ENCODE data around the gene TRA2A. TPM values are rescaled to one million over a fixed set of nuclear protein-coding genes. Genes with fewer than 3 reads are reported as not detected.
A peak's percentile ranks its signal among the peaks of the same experiment; 100 is the strongest.
"Not testable (repeated sequence)": the region's sequence is repeated elsewhere in the genome, so short reads cannot be mapped to it uniquely, and the experiment has no call there.

The TRA2A gene
- total RNA-seq, 2 experiments from 2014 or later: 109 to 143 TPM

GRCh38 chr7:23531050-23531793 lies 559 bp downstream of the TRA2A start:
- H3K36me3 Mint-ChIP-seq (ENCODE audit: low read depth): peaks cover 23% of the 10 kb centered on the region
- peak overlapping the region; percentile 100 for H3K27ac Mint-ChIP-seq
- H3K4me1 Mint-ChIP-seq: peaks cover 47% of the 10 kb centered on the region
- H3K4me3 Mint-ChIP-seq: peak overlapping the region; percentile 99
- ChIA-PET CTCF (interaction anchor here (1.2 to 1.9 kb wide), 4 partner anchors 9 to 41 kb away, joined by 3 to 6 read pairs (median 4); no protein-coding TSS in a partner anchor), POLR2A (interaction anchor here (1.0 kb wide), 1 partner anchor 8 kb away, joined by 6 read pairs; no protein-coding TSS in a partner anchor)
- DNase-seq: peak; percentile 55
- no peaks in the 10 kb centered on the region for H3K9me3 Mint-ChIP-seq
- H3K27me3 Mint-ChIP-seq: no peaks in the 10 kb centered on the region

DNA sequence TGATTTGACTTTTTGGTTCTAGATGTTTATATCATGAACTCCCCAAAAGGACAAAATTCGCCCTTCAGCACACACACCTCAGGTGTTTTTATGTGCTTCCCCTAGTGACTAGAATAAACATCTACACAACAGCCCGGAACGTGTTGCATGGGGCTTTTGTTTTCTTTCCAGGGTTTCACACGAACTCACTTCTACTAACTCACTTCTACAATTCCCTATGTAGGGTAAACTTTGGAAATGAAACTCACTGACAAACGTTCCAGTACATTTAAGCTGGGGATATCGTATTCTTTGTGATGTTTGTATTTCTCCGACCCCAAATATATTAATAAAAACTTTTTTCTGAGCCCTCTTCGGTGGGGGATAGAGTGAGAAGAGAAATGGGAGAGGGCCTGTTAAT lies 1.4 kb downstream of the TRA2A start:
- peak; percentile 63 for DNase-seq
- CTCF ChIA-PET: interaction anchor here (1.2 to 1.9 kb wide), 4 partner anchors 9 to 40 kb away, joined by 3 to 6 read pairs (median 4); no protein-coding TSS in a partner anchor
- H3K27ac Mint-ChIP-seq: peak overlapping the region; percentile 100
- peak overlapping the region; percentile 99 for H3K4me3 Mint-ChIP-seq
- no peaks in the 10 kb centered on the region for H3K27me3 Mint-ChIP-seq
- POLR2A ChIA-PET: no interaction called here
- no peaks in the 10 kb centered on the region for H3K9me3 Mint-ChIP-seq
- peaks cover 52% of the 10 kb centered on the region for H3K4me1 Mint-ChIP-seq
- peaks cover 23% of the 10 kb centered on the region for H3K36me3 Mint-ChIP-seq (ENCODE audit: low read depth)

DNA sequence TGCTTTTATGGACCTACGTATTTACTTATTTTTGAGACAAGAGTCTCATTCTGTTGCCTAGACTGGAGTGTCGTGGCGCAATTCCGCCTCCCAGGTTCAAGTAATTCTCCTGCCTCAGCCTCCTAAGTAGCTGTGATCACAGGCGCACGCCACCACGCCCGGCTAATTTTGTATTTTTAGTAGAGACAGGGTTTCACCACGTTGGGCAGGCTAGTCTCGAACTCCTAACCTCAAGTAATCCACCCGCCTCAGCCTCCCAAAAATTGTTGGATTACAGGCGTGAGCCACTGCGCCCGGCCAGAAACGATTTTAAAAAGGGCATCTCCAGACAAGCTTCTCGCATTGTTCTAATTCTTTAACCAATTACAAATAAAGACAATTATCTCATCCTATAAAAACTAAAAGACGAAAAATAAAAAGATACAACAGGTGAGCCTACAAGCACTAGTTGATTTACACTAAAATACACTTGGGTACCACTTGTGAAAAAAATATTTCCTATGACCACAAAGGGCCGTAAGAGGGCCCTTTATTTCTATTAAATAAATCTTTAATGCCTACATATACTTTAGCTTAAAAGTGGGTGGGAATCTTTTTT lies 2.4 kb downstream of the TRA2A start:
- POLR2A ChIA-PET: no interaction called here

DNA sequence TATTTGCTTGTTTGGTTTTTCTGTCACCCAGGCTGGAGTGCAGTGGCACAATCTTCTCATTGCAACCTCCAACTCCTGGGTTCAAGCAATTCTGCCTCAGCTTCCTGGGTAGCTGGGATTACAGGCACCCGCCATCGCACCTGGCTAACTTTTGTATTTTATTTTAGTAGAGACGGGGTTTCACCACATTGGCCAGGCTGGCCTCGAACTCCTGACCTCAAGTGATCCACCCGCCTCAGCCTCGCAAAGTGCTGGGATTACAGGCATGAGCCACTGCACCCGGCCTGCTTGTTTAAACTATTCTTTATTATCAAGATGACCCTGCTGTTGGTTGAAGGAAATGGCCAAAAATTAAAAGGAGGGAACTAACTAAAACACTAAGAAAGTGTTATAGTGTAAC lies 6.2 kb downstream of the TRA2A start:
- H3K27me3 Mint-ChIP-seq, POLR2A ChIA-PET, H3K4me3 Mint-ChIP-seq, DNase-seq, CTCF ChIA-PET, H3K9me3 Mint-ChIP-seq: not testable (repeated sequence)
- Mint-ChIP-seq H3K4me1 (peaks cover 71% of the 10 kb centered on the region), H3K36me3 (ENCODE audit: low read depth) (peaks cover 34% of the 10 kb centered on the region), H3K27ac (peak overlapping the region; percentile 34)

More for the DNA sequence above, 2.4 kb downstream of the TRA2A start:
- DNase-seq: no peak
- Mint-ChIP-seq H3K9me3 (no peaks in the 10 kb centered on the region), H3K4me1 (peaks cover 61% of the 10 kb centered on the region), H3K36me3 (ENCODE audit: low read depth) (peaks cover 23% of the 10 kb centered on the region), H3K27me3 (no peaks in the 10 kb centered on the region), H3K27ac (peak overlapping the region; percentile 36), H3K4me3 (peak overlapping the region; percentile 99)
- CTCF ChIA-PET: no interaction called here

DNA sequence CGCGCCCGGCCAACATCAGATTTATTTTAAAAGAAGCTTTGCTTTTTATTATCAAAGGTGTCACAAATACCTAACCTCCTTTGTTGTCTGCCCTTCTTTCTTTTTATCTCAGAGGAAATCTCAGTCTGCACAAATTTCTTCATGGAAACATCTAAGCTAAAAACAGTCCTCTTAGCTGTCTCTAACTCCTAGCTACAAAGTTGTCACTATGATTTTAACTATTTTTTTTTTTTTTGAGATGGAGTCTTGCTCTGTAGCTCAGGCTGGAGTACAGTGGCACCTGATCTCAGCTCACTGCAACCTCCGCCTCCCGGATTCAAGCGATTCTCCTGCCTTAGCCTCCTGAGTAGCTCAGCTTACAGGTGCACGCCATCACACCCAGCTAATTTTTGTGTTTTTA lies 7.3 kb downstream of the TRA2A start:
- Mint-ChIP-seq H3K36me3 (ENCODE audit: low read depth) (peaks cover 30% of the 10 kb centered on the region), H3K9me3 (no peaks in the 10 kb centered on the region), H3K27ac (peak overlapping the region; percentile 46), H3K4me3 (no peak overlapping the region), H3K27me3 (no peaks in the 10 kb centered on the region), H3K4me1 (peaks cover 63% of the 10 kb centered on the region)
- ChIA-PET POLR2A (no interaction called here), CTCF (interaction anchor here (0.6 to 1.2 kb wide), 4 partner anchors 13 to 150 kb away, joined by 3 read pairs; no protein-coding TSS in a partner anchor)
- DNase-seq: no peak

DNA sequence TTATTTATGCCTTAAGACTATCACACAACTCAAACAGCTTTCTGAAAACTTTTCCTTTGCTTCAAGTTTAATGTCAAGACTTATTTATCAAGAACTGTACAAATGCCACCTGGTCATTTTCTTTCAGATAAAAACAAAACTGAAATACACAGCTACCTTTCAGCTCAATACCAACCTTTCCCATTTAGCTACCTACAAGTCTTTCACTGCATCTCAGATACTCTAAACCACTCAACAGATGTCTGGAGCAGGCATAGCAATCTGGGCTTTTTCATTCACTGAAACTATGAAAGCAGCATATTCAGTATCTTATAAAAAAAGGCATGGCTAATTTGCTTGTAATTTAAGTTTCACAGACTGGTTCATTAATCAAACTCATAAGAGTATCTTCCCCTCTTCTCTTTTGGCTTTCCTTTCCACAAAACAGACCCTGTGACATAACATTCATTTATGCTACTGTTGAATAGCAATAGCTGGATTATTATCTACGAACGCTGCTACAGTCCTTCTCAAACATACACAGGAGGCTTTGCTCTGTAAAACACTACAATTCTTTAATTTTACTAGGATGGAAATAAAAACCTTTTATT lies 8.2 kb downstream of the TRA2A start:
- POLR2A ChIA-PET: no interaction called here
- Mint-ChIP-seq H3K27ac (no peak overlapping the region), H3K4me1 (peaks cover 57% of the 10 kb centered on the region), H3K4me3 (no peak overlapping the region), H3K36me3 (ENCODE audit: low read depth) (peaks cover 30% of the 10 kb centered on the region), H3K9me3 (no peaks in the 10 kb centered on the region), H3K27me3 (no peaks in the 10 kb centered on the region)
- CTCF ChIA-PET: interaction anchor here (0.8 to 1.5 kb wide), 3 partner anchors 9 to 251 kb away, joined by 3 read pairs; no protein-coding TSS in a partner anchor
- no peak for DNase-seq

GRCh38 chr7:23520582-23520981 lies 11.2 kb downstream of the TRA2A start:
- peaks cover 55% of the 10 kb centered on the region for H3K36me3 Mint-ChIP-seq (ENCODE audit: low read depth)
- H3K4me1 Mint-ChIP-seq: peaks cover 41% of the 10 kb centered on the region
- no peak for DNase-seq
- POLR2A ChIA-PET: no interaction called here
- H3K4me3 Mint-ChIP-seq: no peak overlapping the region
- H3K27me3 Mint-ChIP-seq: no peaks in the 10 kb centered on the region
- CTCF ChIA-PET: interaction anchor here (0.6 to 1.0 kb wide), 7 partner anchors 10 to 447 kb away, joined by 3 to 6 read pairs (median 4); no protein-coding TSS in a partner anchor
- no peak overlapping the region for H3K27ac Mint-ChIP-seq
- H3K9me3 Mint-ChIP-seq: peaks cover 3% of the 10 kb centered on the region

DNA sequence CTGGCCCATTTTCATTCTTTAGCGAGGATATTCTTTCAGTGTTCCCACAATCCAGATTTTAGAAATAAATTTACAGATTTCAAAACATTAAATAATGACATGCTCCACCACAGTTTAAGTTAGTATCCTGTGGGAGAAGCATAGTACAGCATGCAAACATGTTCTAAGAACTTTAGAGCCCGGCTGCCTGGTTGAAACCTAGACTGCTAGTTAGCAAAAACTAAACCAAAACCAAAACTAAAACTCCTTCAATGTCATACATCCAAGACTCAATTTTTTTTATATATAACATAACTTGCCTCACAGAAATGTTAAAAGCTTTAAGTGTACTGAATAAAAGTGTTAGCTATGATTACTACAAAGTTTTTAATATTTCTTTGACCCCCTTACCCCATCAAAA lies 17.0 kb downstream of the TRA2A start:
- DNase-seq: no peak
- H3K4me1 Mint-ChIP-seq: peaks cover 24% of the 10 kb centered on the region
- peak overlapping the region; percentile 66 for H3K27ac Mint-ChIP-seq
- H3K27me3 Mint-ChIP-seq: no peaks in the 10 kb centered on the region
- ChIA-PET POLR2A (no interaction called here), CTCF (interaction anchor here (0.6 kb wide), 1 partner anchor 8 kb away, joined by 3 read pairs; no protein-coding TSS in a partner anchor)
- H3K9me3 Mint-ChIP-seq: peaks cover 3% of the 10 kb centered on the region
- H3K36me3 Mint-ChIP-seq (ENCODE audit: low read depth): peaks cover 74% of the 10 kb centered on the region
- no peak overlapping the region for H3K4me3 Mint-ChIP-seq

DNA sequence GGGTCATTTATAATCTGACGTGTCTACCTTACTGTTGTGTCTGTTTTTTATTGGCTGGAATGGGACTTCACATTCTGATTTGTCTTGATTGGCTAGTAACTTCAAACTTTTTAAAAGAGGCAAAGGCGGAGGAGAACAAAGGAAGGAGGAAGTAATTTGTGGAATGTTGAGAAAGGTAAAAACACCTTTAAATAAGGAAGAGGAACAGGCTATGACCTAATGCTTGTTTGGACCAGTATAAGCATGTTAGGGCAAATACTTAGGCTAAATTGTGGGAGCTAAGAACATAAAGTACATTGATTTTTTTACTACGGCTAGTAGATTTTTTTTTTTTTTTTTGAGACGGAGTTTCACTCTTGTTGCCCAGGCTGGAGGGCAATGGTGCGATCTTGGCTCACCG lies 18.0 kb downstream of the TRA2A start:
- H3K27me3 Mint-ChIP-seq, POLR2A ChIA-PET, H3K9me3 Mint-ChIP-seq, CTCF ChIA-PET, DNase-seq, H3K4me3 Mint-ChIP-seq: not testable (repeated sequence)
- H3K27ac Mint-ChIP-seq: peak overlapping the region; percentile 81
- peaks cover 73% of the 10 kb centered on the region for H3K36me3 Mint-ChIP-seq (ENCODE audit: low read depth)
- peaks cover 24% of the 10 kb centered on the region for H3K4me1 Mint-ChIP-seq

- H3K9me3 Mint-ChIP-seq: no peaks in the 10 kb centered on the region
- H3K36me3 Mint-ChIP-seq (ENCODE audit: low read depth): peaks cover 10% of the 10 kb centered on the region
- POLR2A ChIA-PET: no interaction called here
- H3K4me3 Mint-ChIP-seq: no peak overlapping the region
- H3K4me1 Mint-ChIP-seq: peaks cover 11% of the 10 kb centered on the region
- CTCF ChIA-PET: no interaction called here
- no peaks in the 10 kb centered on the region for H3K27me3 Mint-ChIP-seq
- H3K27ac Mint-ChIP-seq: no peak overlapping the region
- no peak for DNase-seq
Observed at GRCh38 chr7:23494009-23494408, 37.8 kb downstream of the TRA2A start.

DNA sequence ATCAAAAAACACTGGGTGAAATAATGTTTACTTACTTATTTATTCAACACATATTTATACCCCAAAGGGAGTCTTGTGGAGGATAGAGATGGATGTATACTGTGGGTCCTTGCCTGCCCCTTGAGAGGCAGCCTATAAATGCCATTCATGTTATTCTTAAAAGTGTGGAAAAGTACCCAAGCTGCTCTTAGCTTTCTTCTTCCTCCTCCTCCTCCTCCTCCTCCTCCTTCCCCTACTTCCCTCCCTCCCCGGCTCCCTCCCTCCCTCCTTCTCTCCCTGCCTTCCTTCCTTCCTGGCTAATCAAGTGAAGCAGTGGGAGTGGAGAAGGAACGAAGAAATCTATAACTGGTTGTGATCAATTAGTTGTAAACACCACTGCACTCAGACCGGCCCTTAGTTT lies 40.3 kb downstream of the TRA2A start:
- POLR2A ChIA-PET: no interaction called here
- H3K9me3 Mint-ChIP-seq: no peaks in the 10 kb centered on the region

GRCh38 chr7:23490357-23491135 lies 41.2 kb downstream of the TRA2A start:
- Mint-ChIP-seq H3K4me1 (peaks cover 11% of the 10 kb centered on the region), H3K27me3 (no peaks in the 10 kb centered on the region), H3K36me3 (ENCODE audit: low read depth) (peaks cover 7% of the 10 kb centered on the region), H3K9me3 (no peaks in the 10 kb centered on the region), H3K27ac (peak overlapping the region; percentile 89), H3K4me3 (peak overlapping the region; percentile 78)
- ChIA-PET CTCF (interaction anchor here (0.6 to 1.3 kb wide), 4 partner anchors 17 to 1321 kb away, joined by 3 to 6 read pairs (median 3); no protein-coding TSS in a partner anchor), POLR2A (no interaction called here)
- DNase-seq: peak; percentile 56

More for the DNA sequence above, 40.3 kb downstream of the TRA2A start:
- CTCF ChIA-PET: interaction anchor here (0.6 to 1.3 kb wide), 3 partner anchors 9 to 217 kb away, joined by 3 to 6 read pairs (median 3); no protein-coding TSS in a partner anchor
- Mint-ChIP-seq H3K36me3 (ENCODE audit: low read depth) (peaks cover 7% of the 10 kb centered on the region), H3K4me3 (peak overlapping the region; percentile 78), H3K27ac (no peak overlapping the region), H3K4me1 (peaks cover 11% of the 10 kb centered on the region), H3K27me3 (no peaks in the 10 kb centered on the region)
- DNase-seq: no peak

Measured in activated CD4-positive, alpha-beta T cell treated with anti-CD3 and anti-CD28 coated beads, Interleukin-2, amount 10 ng/mL, durations not matched to agents 7 days and 5 days (primary cell).